ENCODE results near the gene ZSCAN26.

ZSCAN26 gene

GRCh38 chr6:28266962-28267694, at the start of gene ZSCAN26:
Gene ZSCAN26, plus strand, starts transcription at chr6:28267143. Its CDS starts 4,777 bp downstream, at chr6:28271920.
- DNase-seq, result peak; percentile 87

- no peak for DNase-seq
Measured at GRCh38 chr6:28217890-28218289, 49.1 kb upstream of the ZSCAN26 start.

- DNase-seq, result peak; percentile 50
Measured at GRCh38 chr6:28218312-28219248, 48.4 kb upstream of the ZSCAN26 start.

GRCh38 chr6:28220257-28221133, 46.4 kb upstream of the ZSCAN26 start:
- DNase-seq, result no peak

- DNase-seq, result no peak
Measured at GRCh38 chr6:28224131-28225055, 42.5 kb upstream of the ZSCAN26 start.

- peak; percentile 80 for DNase-seq
Measured at GRCh38 chr6:28225056-28225834, 41.7 kb upstream of the ZSCAN26 start, which contains the start of gene ZSCAN9. Gene ZSCAN9, plus strand, starts transcription at chr6:28225275. Its CDS starts 1,810 bp downstream, at chr6:28227085.

GRCh38 chr6:28226460-28226859, 40.5 kb upstream of the ZSCAN26 start:
- no peak for DNase-seq

- no peak for DNase-seq
Measured at GRCh38 chr6:28232785-28233184, 34.2 kb upstream of the ZSCAN26 start.

GRCh38 chr6:28235912-28236452, 31.0 kb upstream of the ZSCAN26 start:
- DNase-seq, result no peak

GRCh38 chr6:28239636-28240035, 27.3 kb upstream of the ZSCAN26 start:
- DNase-seq, result no peak

GRCh38 chr6:28240471-28240870, 26.5 kb upstream of the ZSCAN26 start:
- DNase-seq, result no peak

GRCh38 chr6:28243946-28244345, 23.0 kb upstream of the ZSCAN26 start:
- DNase-seq, result no peak

GRCh38 chr6:28245206-28245941, 21.6 kb upstream of the ZSCAN26 start:
- no peak for DNase-seq

GRCh38 chr6:28248916-28249315, 18.0 kb upstream of the ZSCAN26 start:
- DNase-seq, result no peak

GRCh38 chr6:28250747-28251146, 16.2 kb upstream of the ZSCAN26 start:
- no peak for DNase-seq

GRCh38 chr6:28251661-28252008, 15.3 kb upstream of the ZSCAN26 start:
- no peak for DNase-seq

- peak; percentile 68 for DNase-seq
Measured at GRCh38 chr6:28252009-28252975, 14.7 kb upstream of the ZSCAN26 start, which contains the start of gene ZKSCAN4. Gene ZKSCAN4, minus strand, starts transcription at chr6:28252269. Its CDS starts 289 bp downstream, at chr6:28251980.

- DNase-seq, result no peak
Measured at GRCh38 chr6:28254121-28254519, 12.8 kb upstream of the ZSCAN26 start.

All from DMS79 (cell line).